Breast epithelium (tissue), 3 donors: ENCODE measurements around the gene CPA4.

Experiments used
- CTCF ChIP-seq, 3 donors: fragments of 450-650 bp; IDR thresholded peaks; one replicate each; pipeline ENCODE4 v1.5.1; 2016 to 2017; ENCODE audit warnings: antibody characterized with exemption in 3 of 3, mild to moderate bottlenecking in 3 of 3, moderate library complexity in 3 of 3
- POLR2A ChIP-seq: fragments of 450-650 bp; IDR thresholded peaks from one replicate; pipeline ENCODE4 v1.6.1; 2016; ENCODE audit warnings: antibody characterized with exemption, mild to moderate bottlenecking, moderate library complexity

GRCh38 chr7:130362251-130362816 lies 69.4 kb downstream of the CPA4 start:
- TF ChIP-seq CTCF (IDR thresholded peaks at IDR 0.05) (no peak), POLR2A (no peak)
